PC-9 (cell line): ENCODE measurements around the gene C19orf12. TPM values are rescaled to one million over a fixed set of nuclear protein-coding genes. Genes with fewer than 3 reads are reported as not detected.
"Not testable (repeated sequence)": the region's sequence is repeated elsewhere in the genome, so short reads cannot be mapped to it uniquely, and the experiment has no call there.

Experiments used
- BruUV-seq: library from RNA; stranded (reverse); fragments of 400-500 nt; replicated peaks from 2 replicates; lab custom pipeline; 2021; lab: Mats Ljungman, UMichigan
- CTCF ChIA-PET: fragments of 300-600 bp; sonication (Branson Sonifier 250); formaldehyde crosslinking; loops from one replicate; lab custom pipeline; 2022; ENCODE audit warnings: antibody characterized with exemption; lab: Charles Lee
- POLR2A ChIA-PET: fragments of 300-600 bp; sonication (Branson Sonifier 250); formaldehyde crosslinking; loops from one replicate; lab custom pipeline; 2022; ENCODE audit warnings: antibody characterized with exemption; ENCODE audit not compliant: unreplicated experiment; lab: Charles Lee
- DNase-seq, 2 experiments: peaks; one replicate each; pipeline versions ENCODE4 v3.0.0 to v3.0.0-alpha.2; 2015 to 2022; ENCODE audit warnings: mixed read lengths in 1 of 2
- H2AFZ ChIP-seq: fragments of 200-600 bp; sonication (generic); 2 replicates; pipeline ENCODE4 v1.8.1; 2017; ENCODE audit warnings: antibody characterized with exemption
- H3F3A ChIP-seq: fragments of 200-600 bp; sonication (generic); 2 replicates; pipeline ENCODE4 v1.8.1; 2017; ENCODE audit warnings: antibody characterized with exemption, mild to moderate bottlenecking, low read depth; ENCODE audit not compliant: insufficient read depth
- H3K27ac ChIP-seq: fragments of 200-600 bp; sonication (generic); 2 replicates; pipeline ENCODE4 v1.6.1; 2016; ENCODE audit warnings: mixed run types
- H3K27me3 ChIP-seq: fragments of 200-600 bp; sonication (generic); 2 replicates; pipeline ENCODE4 v1.6.1; 2016; ENCODE audit warnings: low read depth, mixed run types; ENCODE audit not compliant: insufficient read depth
- H3K36me3 ChIP-seq: fragments of 200-600 bp; sonication (generic); 2 replicates; pipeline ENCODE4 v1.6.1; 2016; ENCODE audit warnings: low read depth, mixed run types
- H3K4me1 ChIP-seq: fragments of 200-600 bp; sonication (generic); replicated peaks from 2 replicates; pipeline ENCODE4 v1.6.1; 2016; ENCODE audit warnings: mixed run types; ENCODE audit not compliant: insufficient read depth
- H3K4me2 ChIP-seq: fragments of 200-600 bp; sonication (generic); 2 replicates; pipeline ENCODE4 v1.6.1; 2017; ENCODE audit warnings: mixed run types
- H3K4me3 ChIP-seq: fragments of 200-600 bp; sonication (generic); 2 replicates; pipeline ENCODE4 v1.6.1; 2016; ENCODE audit warnings: mixed run types
- H3K79me2 ChIP-seq: fragments of 200-600 bp; sonication (generic); 2 replicates; pipeline ENCODE4 v1.6.1; 2017; ENCODE audit warnings: low read depth, mixed run types
- H3K9me2 ChIP-seq: fragments of 200-600 bp; sonication (generic); 2 replicates; pipeline ENCODE4 v1.8.1; 2017; ENCODE audit warnings: mild to moderate bottlenecking; ENCODE audit not compliant: insufficient read depth
- H3K9me3 ChIP-seq: fragments of 200-600 bp; sonication (generic); 2 replicates; pipeline ENCODE4 v1.8.1; 2016; ENCODE audit warnings: low read depth; ENCODE audit not compliant: insufficient read depth
- H4K20me1 ChIP-seq: fragments of 200-600 bp; sonication (generic); 2 replicates; pipeline ENCODE4 v1.8.1; 2017; ENCODE audit not compliant: insufficient read depth
- CTCF ChIP-seq: fragments of 200-600 bp; sonication (generic); conservative IDR thresholded peaks from 2 replicates; pipeline ENCODE4 v1.6.1; 2017; ENCODE audit warnings: mixed run types, antibody characterized with exemption, mild to moderate bottlenecking, moderate library complexity
- EZH2 ChIP-seq: fragments of 200-600 bp; sonication (generic); IDR thresholded peaks from 2 replicates; pipeline ENCODE4 v1.8.0; 2017; ENCODE audit warnings: antibody characterized with exemption, low read depth
- intact Hi-C: fragments of 100-400 bp; cut with micrococcal nuclease; formaldehyde crosslinking; loops from one replicate; pipeline ENCODE4 v1.10.0; 2022; ENCODE audit not compliant: unreplicated experiment
- total RNA-seq: library from RNA; stranded (reverse); gene quantifications from 2 replicates; pipeline ENCODE4 v1.2.3, GENCODE V29; 2021

The C19orf12 gene
- total RNA-seq, 1 experiment from 2014 or later, result 14.8 TPM

GRCh38 chr19:29712744-29713516 lies 2.1 kb downstream of the C19orf12 start:
- no peak overlapping the region for H3K4me2 ChIP-seq
- intact Hi-C loops, result no loop called here
- no peak for TF ChIP-seq EZH2
- no peak for TF ChIP-seq CTCF
- no peak overlapping the region for H3K4me3 ChIP-seq
- no peaks in the 10 kb centered on the region for H3K9me2 ChIP-seq
- no peaks in the 10 kb centered on the region for H3K27me3 ChIP-seq
- peaks cover 11% of the 10 kb centered on the region for H3K79me2 ChIP-seq
- no peaks in the 10 kb centered on the region for H4K20me1 ChIP-seq
- no peak overlapping the region for H3K27ac ChIP-seq
- no peaks in the 10 kb centered on the region for H3K9me3 ChIP-seq
- H2AFZ ChIP-seq, result no peak overlapping the region
- H3F3A ChIP-seq, result peaks cover 9% of the 10 kb centered on the region; the same call in 1 of the 2 replicates
- BruUV-seq, result no TSS peak
- CTCF ChIA-PET, result interaction anchor here (0.6 kb wide), 1 partner anchor 159 kb away, joined by 7 read pairs; no protein-coding TSS in a partner anchor
- no peak for DNase-seq
- peaks cover 7% of the 10 kb centered on the region for H3K4me1 ChIP-seq
- H3K36me3 ChIP-seq, result no peaks in the 10 kb centered on the region
- POLR2A ChIA-PET, result no interaction called here

- H3F3A ChIP-seq, result peaks cover 9% of the 10 kb centered on the region; the same call in 1 of the 2 replicates
- H3K27ac ChIP-seq, result no peak overlapping the region
- H3K36me3 ChIP-seq, result no peaks in the 10 kb centered on the region
- H3K79me2 ChIP-seq, result peaks cover 11% of the 10 kb centered on the region
- H3K4me2 ChIP-seq, result no peak overlapping the region
- no peaks in the 10 kb centered on the region for H4K20me1 ChIP-seq
- TF ChIP-seq CTCF, result no peak
- no peak for TF ChIP-seq EZH2
- ChIA-PET POLR2A (no interaction called here), CTCF (no interaction called here)
- H3K9me2 ChIP-seq, result no peaks in the 10 kb centered on the region
- H3K4me3 ChIP-seq, result no peak overlapping the region
- H3K27me3 ChIP-seq, result no peaks in the 10 kb centered on the region
- BruUV-seq, result no TSS peak
- H3K9me3 ChIP-seq, result no peaks in the 10 kb centered on the region
- DNase-seq, result no peak
- H2AFZ ChIP-seq, result no peak overlapping the region
- peaks cover 7% of the 10 kb centered on the region for H3K4me1 ChIP-seq
- intact Hi-C loops, result no loop called here
These were observed 3.4 kb downstream of the C19orf12 start for GRCh38 chr19:29711584-29712132.

GRCh38 chr19:29709440-29709798 lies 5.6 kb downstream of the C19orf12 start:
- H3K9me3 ChIP-seq, H3K9me2 ChIP-seq, H2AFZ ChIP-seq, CTCF ChIA-PET, H3K27ac ChIP-seq, H3K4me3 ChIP-seq, H3K4me1 ChIP-seq, H3K79me2 ChIP-seq, intact Hi-C loops, H3K36me3 ChIP-seq, POLR2A ChIA-PET, DNase-seq, BruUV-seq, H3K4me2 ChIP-seq, H3K27me3 ChIP-seq, H3F3A ChIP-seq, H4K20me1 ChIP-seq: not testable (repeated sequence)
